Activated CD8-positive, alpha-beta memory T cell treated with anti-CD3 and anti-CD28 coated beads for 48 hours (primary cell): ENCODE results near the gene TMED6.
"Not testable (repeated sequence)": the region's sequence is repeated elsewhere in the genome, so short reads cannot be mapped to it uniquely, and the experiment has no call there.

Source experiments
- DNase-seq, 3 experiments: peaks; one replicate each; pipeline ENCODE4 v3.0.0-alpha.2; 2020; ENCODE audit warnings: low read depth in 2 of 3, low spot score in 2 of 3

Gene TMED6

DNA sequence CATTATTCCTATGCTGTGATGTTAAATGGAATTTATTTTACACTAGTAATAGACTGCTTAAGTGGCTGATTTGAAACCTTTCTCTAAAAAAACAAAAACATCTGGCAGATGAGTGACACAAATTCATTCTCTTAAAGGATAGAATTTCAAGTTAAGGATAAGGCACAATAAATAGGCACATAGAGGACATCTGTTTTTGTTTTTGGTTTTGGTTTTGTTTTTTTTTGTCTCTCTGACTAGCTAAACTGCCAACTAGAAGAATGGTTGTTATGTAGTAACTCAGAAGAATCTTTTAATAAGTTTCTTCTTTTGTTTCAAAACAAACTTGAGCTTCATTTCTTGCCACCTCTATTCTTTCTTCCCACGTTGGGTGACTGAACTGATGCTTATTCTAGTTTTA is 45.6 kb downstream of the TMED6 start:
- no peak for DNase-seq

DNA sequence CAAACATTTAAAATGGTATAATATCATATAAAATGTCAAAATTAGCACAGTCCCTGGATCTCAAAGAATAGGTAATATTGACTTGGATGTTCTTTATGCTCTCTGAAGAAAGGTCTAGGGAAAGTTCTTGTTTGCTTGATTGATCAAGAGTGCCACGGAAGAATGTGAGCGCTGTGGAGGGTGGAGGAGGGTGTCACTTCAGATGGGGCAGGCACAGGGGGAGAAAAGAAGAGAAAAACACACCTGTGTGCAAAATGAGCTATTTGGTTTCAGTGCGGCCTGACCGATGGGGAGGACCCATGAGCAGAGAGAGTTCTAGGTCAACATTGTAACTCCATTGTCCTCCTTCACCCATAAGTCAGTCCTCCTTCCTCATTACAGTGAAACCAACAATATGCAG is 49.3 kb downstream of the TMED6 start:
- DNase-seq, result no peak

DNA sequence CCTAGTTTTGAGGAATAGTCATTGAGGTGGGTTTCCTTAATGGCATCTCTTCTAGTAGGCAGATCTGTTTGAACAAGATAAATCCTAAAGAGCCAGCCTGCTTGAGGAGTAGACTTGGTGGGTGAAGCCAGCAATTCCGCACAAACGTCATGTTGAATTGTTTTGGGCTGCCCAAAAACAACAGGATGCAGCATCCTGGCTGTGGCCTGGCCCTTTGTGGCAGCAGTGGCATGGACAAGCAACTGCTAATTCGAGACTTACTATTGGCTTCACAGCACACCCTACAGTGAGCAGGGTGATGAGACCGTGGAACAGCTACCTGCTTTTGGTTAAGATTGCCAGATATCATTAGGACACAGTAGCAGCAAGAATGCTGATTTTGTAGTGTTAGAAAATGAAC is 49.7 kb downstream of the TMED6 start:
- DNase-seq, result no peak

DNA sequence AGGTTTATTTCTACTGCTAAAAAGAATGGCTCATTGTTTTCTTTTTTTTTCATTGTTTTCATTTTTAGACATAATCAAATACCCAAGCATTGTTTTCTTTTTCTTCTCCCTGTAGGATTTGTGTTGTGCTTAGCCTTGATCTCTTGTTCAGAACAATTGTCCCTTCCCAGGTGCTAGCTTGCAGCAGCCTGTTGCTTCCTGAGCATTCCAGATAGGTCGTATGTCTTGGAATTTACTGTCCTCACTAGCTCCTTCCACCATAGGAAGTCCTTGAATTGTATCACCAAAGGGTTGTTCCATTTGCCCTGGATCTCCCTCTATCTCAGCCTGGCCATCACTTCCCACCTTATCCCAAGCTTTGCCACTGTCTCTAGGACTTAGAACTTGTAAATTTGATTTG is 50.4 kb downstream of the TMED6 start:
- DNase-seq, result no peak

DNA sequence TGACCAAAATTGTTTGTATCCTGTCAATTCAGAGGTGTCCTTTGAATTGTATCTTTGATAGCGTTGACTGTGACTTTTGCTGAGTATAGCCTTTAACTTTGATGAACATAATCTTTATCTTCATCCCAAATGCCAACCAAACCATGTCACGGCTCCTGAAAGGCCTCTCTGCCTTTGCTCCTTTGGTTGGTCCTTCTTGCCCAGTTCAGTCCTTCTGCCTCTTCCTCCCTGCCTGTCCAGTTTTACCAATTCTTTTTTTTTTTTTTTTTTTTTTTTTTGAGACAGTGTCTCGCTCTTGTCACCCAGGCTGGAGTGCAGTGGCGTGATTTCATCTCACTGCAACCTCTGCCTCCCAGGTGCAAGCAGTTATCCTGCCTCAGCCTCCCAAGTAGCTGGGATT is 53.3 kb downstream of the TMED6 start:
- no peak for DNase-seq

DNA sequence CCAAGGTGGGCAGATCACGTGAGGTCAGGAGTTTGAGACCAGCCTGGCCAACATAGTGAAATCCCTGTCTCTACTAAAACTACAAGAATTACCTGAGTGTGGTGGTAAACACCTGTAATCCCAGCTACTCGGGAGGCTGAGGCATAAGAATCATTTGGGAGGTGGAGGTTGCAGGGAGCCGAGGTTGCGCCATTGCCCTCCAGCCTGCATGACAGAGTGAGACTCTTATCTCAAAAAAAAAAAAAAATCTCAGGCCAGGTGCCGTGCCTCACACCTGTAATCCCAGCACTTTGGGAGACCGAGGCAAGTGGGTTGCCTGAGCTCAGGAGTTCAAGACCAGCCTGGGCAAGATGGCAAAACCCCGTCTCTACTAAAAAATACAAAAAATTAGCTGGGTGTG is 54.8 kb downstream of the TMED6 start:
- not testable (repeated sequence) for DNase-seq

DNA sequence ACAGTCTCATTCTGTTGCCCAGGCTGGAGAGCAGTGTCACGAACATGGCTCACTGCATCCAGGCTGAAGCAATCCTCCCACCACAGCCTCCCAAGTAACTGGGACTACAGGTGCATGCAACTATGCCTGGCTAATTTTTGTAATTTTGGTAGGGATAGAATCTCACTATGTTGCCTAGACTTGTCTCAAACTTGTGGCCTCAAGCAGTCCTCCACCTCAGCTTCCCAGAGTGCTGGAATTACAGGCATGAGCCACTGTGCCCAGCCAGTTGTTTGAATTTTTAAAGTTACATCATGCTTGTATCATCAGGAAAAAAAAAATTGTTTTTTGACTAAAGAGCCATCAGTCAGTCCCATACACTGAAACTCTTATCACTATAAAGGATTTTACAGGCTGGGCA is 57.5 kb downstream of the TMED6 start:
- DNase-seq, result no peak

DNA sequence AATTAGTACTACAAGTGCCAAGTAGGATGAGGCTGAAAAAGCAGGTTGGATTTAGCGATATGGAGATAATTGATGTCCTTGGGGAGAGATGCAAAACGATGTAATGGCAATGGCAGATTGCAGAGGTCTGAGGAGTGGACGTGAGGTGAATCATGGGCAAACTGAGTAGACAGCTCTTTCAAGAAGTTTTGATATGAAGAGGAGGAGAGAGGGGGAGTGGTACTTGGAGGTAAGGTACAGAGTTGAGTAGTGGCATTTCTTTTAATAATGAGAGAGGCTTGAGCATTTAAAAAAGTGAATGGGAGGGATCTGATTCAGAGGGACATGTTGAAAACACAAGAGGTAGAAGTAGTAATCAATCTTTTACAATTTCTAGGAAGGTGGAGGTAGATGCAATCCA is 58.2 kb downstream of the TMED6 start:
- DNase-seq, result no peak
